ENCODE measurements around the gene TMEM87A. TPM values are rescaled to one million over a fixed set of nuclear protein-coding genes. Genes with fewer than 3 reads are reported as not detected.

Gene TMEM87A
- total RNA-seq, 1 donor: 85.8 TPM

DNA sequence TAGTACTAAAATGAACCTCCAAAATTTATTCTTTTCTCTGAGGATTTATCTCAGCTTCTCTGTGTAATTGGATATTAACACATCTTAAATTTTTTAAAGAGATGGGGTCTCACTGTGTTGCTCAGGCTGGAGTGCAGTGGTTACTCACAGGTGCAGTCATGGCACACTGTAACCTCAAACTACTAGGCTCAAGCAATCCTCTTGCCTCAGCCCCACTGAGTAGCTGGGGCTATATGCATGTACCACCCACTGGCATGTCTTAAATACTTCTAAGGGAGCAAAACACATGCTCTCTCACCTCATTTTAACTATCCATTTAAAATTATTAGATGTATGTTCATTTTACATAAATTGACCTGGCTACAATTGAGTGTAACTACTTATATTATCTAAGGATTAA, 11.3 kb upstream of the TMEM87A start:
- no peaks in the 10 kb centered on the region for H3K27me3 ChIP-seq (ENCODE audit: insufficient read depth, low read length)
- no peaks in the 10 kb centered on the region for H3K79me2 ChIP-seq (ENCODE audit: insufficient read depth, low read length)
- no peak overlapping the region for H2AFZ ChIP-seq (ENCODE audit: low read length)
- H3K27ac ChIP-seq (ENCODE audit: low read depth, low read length): no peak overlapping the region
- peaks cover 16% of the 10 kb centered on the region for H3K36me3 ChIP-seq (ENCODE audit: insufficient read depth, low read length)
- H3K4me3 ChIP-seq (ENCODE audit: insufficient read depth, low read length): no peak overlapping the region
- no peak for DNase-seq (ENCODE audit: insufficient read length, low spot score, missing footprints)
- peaks cover 11% of the 10 kb centered on the region for H3K4me1 ChIP-seq (ENCODE audit: insufficient read depth, low read length)
- H3K9me3 ChIP-seq (ENCODE audit: low read depth, low read length): no peaks in the 10 kb centered on the region
- H4K20me1 ChIP-seq (ENCODE audit: insufficient read depth, low read length): no peaks in the 10 kb centered on the region
- no peak overlapping the region for H3K4me2 ChIP-seq (ENCODE audit: insufficient read depth, low read length)
- TF ChIP-seq, protein P1, sequence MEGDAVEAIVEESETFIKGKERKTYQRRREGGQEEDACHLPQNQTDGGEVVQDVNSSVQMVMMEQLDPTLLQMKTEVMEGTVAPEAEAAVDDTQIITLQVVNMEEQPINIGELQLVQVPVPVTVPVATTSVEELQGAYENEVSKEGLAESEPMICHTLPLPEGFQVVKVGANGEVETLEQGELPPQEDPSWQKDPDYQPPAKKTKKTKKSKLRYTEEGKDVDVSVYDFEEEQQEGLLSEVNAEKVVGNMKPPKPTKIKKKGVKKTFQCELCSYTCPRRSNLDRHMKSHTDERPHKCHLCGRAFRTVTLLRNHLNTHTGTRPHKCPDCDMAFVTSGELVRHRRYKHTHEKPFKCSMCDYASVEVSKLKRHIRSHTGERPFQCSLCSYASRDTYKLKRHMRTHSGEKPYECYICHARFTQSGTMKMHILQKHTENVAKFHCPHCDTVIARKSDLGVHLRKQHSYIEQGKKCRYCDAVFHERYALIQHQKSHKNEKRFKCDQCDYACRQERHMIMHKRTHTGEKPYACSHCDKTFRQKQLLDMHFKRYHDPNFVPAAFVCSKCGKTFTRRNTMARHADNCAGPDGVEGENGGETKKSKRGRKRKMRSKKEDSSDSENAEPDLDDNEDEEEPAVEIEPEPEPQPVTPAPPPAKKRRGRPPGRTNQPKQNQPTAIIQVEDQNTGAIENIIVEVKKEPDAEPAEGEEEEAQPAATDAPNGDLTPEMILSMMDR (IDR thresholded peaks at IDR 0.05; ENCODE audit: extremely low read depth, low read depth, low read length): no peak

DNA sequence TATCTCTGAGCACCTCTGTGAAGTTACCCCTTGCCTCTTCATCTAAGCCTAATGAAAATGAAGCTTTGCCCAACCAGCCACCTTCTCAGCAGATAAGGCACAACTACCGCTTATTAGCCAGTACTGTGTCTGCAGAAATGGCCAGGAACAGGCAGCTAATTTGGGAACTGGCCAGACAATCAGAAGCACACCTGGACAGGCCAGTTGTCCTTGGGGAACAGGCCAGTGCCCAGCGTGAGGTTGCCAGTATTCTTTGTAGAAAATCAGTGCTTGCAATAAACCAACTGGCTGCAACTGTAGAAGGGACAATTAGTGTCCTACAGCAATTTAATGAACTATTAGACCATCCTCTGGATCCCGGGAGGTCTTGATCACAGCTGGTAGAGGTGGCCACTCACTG, 10.4 kb upstream of the TMEM87A start:
- H4K20me1 ChIP-seq (ENCODE audit: insufficient read depth, low read length): no peaks in the 10 kb centered on the region
- no peak overlapping the region for H3K27ac ChIP-seq (ENCODE audit: low read depth, low read length)
- DNase-seq (ENCODE audit: insufficient read length, low spot score, missing footprints): no peak
- no peaks in the 10 kb centered on the region for H3K9me3 ChIP-seq (ENCODE audit: low read depth, low read length)
- TF ChIP-seq, protein P1 (IDR thresholded peaks at IDR 0.05; ENCODE audit: extremely low read depth, low read depth, low read length): no peak
- H3K36me3 ChIP-seq (ENCODE audit: insufficient read depth, low read length): peaks cover 13% of the 10 kb centered on the region
- H3K79me2 ChIP-seq (ENCODE audit: insufficient read depth, low read length): no peaks in the 10 kb centered on the region
- H3K27me3 ChIP-seq (ENCODE audit: insufficient read depth, low read length): no peaks in the 10 kb centered on the region
- no peak overlapping the region for H3K4me2 ChIP-seq (ENCODE audit: insufficient read depth, low read length)
- H3K4me3 ChIP-seq (ENCODE audit: insufficient read depth, low read length): no peak overlapping the region
- peaks cover 11% of the 10 kb centered on the region for H3K4me1 ChIP-seq (ENCODE audit: insufficient read depth, low read length)
- H2AFZ ChIP-seq (ENCODE audit: low read length): no peak overlapping the region

DNA sequence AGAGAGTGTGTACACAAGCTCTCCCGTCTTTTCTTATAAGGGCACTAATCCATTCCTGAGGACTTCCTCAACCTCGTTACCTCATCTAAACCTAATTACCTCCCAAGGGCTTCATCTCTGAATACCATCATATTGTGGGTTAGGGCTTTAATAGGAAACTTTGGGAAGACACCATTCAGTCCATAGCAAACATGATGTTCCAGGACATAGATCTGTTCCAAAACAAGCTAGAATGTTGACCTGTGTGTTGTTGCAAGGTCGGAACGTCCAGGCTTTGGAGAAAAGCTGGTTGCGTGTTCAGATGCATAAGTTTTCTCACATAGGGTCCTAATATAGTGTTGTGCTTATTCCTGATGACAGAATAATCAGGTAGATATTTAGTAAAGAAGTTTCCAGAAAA, 9.7 kb upstream of the TMEM87A start:
- Histone ChIP-seq H3K27me3 (ENCODE audit: insufficient read depth, low read length) (no peaks in the 10 kb centered on the region), H3K4me3 (ENCODE audit: insufficient read depth, low read length) (no peak overlapping the region), H4K20me1 (ENCODE audit: insufficient read depth, low read length) (no peaks in the 10 kb centered on the region), H3K9me3 (ENCODE audit: low read depth, low read length) (no peaks in the 10 kb centered on the region), H3K4me1 (ENCODE audit: insufficient read depth, low read length) (peaks cover 11% of the 10 kb centered on the region), H3K36me3 (ENCODE audit: insufficient read depth, low read length) (peaks cover 17% of the 10 kb centered on the region), H3K4me2 (ENCODE audit: insufficient read depth, low read length) (no peak overlapping the region), H3K27ac (ENCODE audit: low read depth, low read length) (no peak overlapping the region), H2AFZ (ENCODE audit: low read length) (no peak overlapping the region), H3K79me2 (ENCODE audit: insufficient read depth, low read length) (no peaks in the 10 kb centered on the region)
- DNase-seq (ENCODE audit: insufficient read length, low spot score, missing footprints): no peak
- TF ChIP-seq, protein P1 (IDR thresholded peaks at IDR 0.05; ENCODE audit: extremely low read depth, low read depth, low read length): no peak

DNA sequence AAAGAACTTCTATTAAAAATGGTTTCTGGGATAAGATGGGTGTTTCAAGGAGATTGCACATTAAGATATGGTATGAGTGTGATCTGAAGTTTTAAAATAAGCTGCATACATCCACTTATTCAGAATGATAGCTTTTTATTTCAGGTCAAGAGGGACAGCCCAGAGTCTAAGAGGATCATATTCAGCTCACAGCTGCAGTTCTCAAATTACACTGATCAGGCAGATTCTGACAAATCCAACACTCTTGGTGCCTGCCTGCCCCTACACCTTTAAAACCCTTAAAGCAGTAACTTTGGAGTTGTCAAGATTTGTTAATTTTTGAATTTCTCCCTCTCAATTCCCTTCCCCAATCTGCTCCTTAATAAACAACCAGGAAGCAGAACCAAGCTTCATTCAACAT, 9.1 kb upstream of the TMEM87A start:
- H3K27ac ChIP-seq (ENCODE audit: low read depth, low read length): no peak overlapping the region
- H3K4me2 ChIP-seq (ENCODE audit: insufficient read depth, low read length): no peak overlapping the region
- no peak for DNase-seq (ENCODE audit: insufficient read length, low spot score, missing footprints)
- TF ChIP-seq, protein P1 (IDR thresholded peaks at IDR 0.05; ENCODE audit: extremely low read depth, low read depth, low read length): no peak
- no peaks in the 10 kb centered on the region for H3K9me3 ChIP-seq (ENCODE audit: low read depth, low read length)
- no peak overlapping the region for H3K4me3 ChIP-seq (ENCODE audit: insufficient read depth, low read length)
- H4K20me1 ChIP-seq (ENCODE audit: insufficient read depth, low read length): no peaks in the 10 kb centered on the region
- peaks cover 11% of the 10 kb centered on the region for H3K4me1 ChIP-seq (ENCODE audit: insufficient read depth, low read length)
- H3K27me3 ChIP-seq (ENCODE audit: insufficient read depth, low read length): no peaks in the 10 kb centered on the region
- peaks cover 18% of the 10 kb centered on the region for H3K36me3 ChIP-seq (ENCODE audit: insufficient read depth, low read length)
- no peak overlapping the region for H2AFZ ChIP-seq (ENCODE audit: low read length)
- H3K79me2 ChIP-seq (ENCODE audit: insufficient read depth, low read length): no peaks in the 10 kb centered on the region
